Measurements from ENCODE around the gene SMIM45.

The SMIM45 gene

GRCh38 chr22:41915786-41916493 is 36.0 kb upstream of the SMIM45 start:
- DNase-seq = no peak

- DNase-seq = no peak
Observed at GRCh38 chr22:41916745-41917358, 35.1 kb upstream of the SMIM45 start.

GRCh38 chr22:41917375-41917902 is 34.5 kb upstream of the SMIM45 start:
- DNase-seq = no peak

- DNase-seq = no peak
Observed at GRCh38 chr22:41917903-41918791, 33.8 kb upstream of the SMIM45 start.

- DNase-seq = peak; percentile 79
Observed at GRCh38 chr22:41919357-41920224, 32.4 kb upstream of the SMIM45 start.

GRCh38 chr22:41920271-41920976 is 31.5 kb upstream of the SMIM45 start:
- no peak for DNase-seq

- DNase-seq = no peak
Observed at GRCh38 chr22:41922328-41922727, 29.6 kb upstream of the SMIM45 start.

GRCh38 chr22:41922940-41923594 is 28.9 kb upstream of the SMIM45 start:
- DNase-seq = no peak

GRCh38 chr22:41923595-41924276 is 28.2 kb upstream of the SMIM45 start:
- DNase-seq = no peak

- no peak for DNase-seq
Observed at GRCh38 chr22:41925783-41926460, 26.0 kb upstream of the SMIM45 start.

- no peak for DNase-seq
Observed at GRCh38 chr22:41927813-41928212, 24.1 kb upstream of the SMIM45 start.

GRCh38 chr22:41928593-41929417 is 23.1 kb upstream of the SMIM45 start:
- DNase-seq = no peak

- DNase-seq = no peak
Observed at GRCh38 chr22:41929418-41929810, 22.5 kb upstream of the SMIM45 start.

GRCh38 chr22:41931701-41932269 is 20.2 kb upstream of the SMIM45 start:
- no peak for DNase-seq

GRCh38 chr22:41932353-41932752 is 19.6 kb upstream of the SMIM45 start:
- DNase-seq = no peak

- no peak for DNase-seq
Observed at GRCh38 chr22:41933411-41934177, 18.4 kb upstream of the SMIM45 start.

GRCh38 chr22:41934284-41935014 is 17.5 kb upstream of the SMIM45 start:
- no peak for DNase-seq

Measured in SIG-M5 (cell line).